ENCODE results near the gene ZNF570.
A peak's percentile ranks its signal among the peaks of the same experiment; 100 is the strongest.

- TF ChIP-seq CTCF (IDR thresholded peaks at IDR 0.05; ENCODE audit: borderline replicate concordance, extremely low read depth, low read length, poor library complexity, severe bottlenecking) (peak; percentile 4), EZH2 (IDR thresholded peaks at IDR 0.05; ENCODE audit: borderline replicate concordance, low read depth, low read length, severe bottlenecking) (no peak)
These were observed 2.2 kb upstream of the ZNF570 start, which contains the start of gene ZNF569 for GRCh38 chr19:37466798-37467607.
